K562 (cell line): ENCODE data around the gene HK1. TPM values are rescaled to one million over a fixed set of nuclear protein-coding genes. Genes with fewer than 3 reads are reported as not detected.

Experiments
- BHLHE40 ChIP-seq: IDR thresholded peaks from 2 replicates; pipeline ENCODE4 v1.6.1; 2011; ENCODE audit warnings: low read length, improper control_type of control experiment
- CHD1 ChIP-seq: fragments of 200-600 bp; sonication (generic); IDR thresholded peaks from one replicate; pipeline ENCODE4 v1.6.1; 2012; ENCODE audit warnings: mild to moderate bottlenecking, moderate library complexity, low read length, inconsistent platforms
- DPF2 ChIP-seq: fragments of 450-650 bp; IDR thresholded peaks from 2 replicates; pipeline ENCODE4 v1.6.1; 2016
- LEF1 ChIP-seq: fragments of 450-650 bp; IDR thresholded peaks from 2 replicates; pipeline ENCODE4 v1.6.1; 2016; ENCODE audit warnings: mild to moderate bottlenecking
- NFE2 ChIP-seq: IDR thresholded peaks from 2 replicates; pipeline ENCODE4 v1.6.1; 2014; ENCODE audit warnings: antibody characterized with exemption, low read depth
- PHF20 ChIP-seq: fragments of 450-650 bp; IDR thresholded peaks from 2 replicates; pipeline ENCODE4 v1.6.1; 2018; ENCODE audit not compliant: partially characterized antibody
- PHF8 ChIP-seq: fragments of 200-600 bp; sonication (generic); IDR thresholded peaks from 2 replicates; pipeline ENCODE4 v1.6.1; 2012; ENCODE audit warnings: mixed run types, mild to moderate bottlenecking, inconsistent platforms, low read length, moderate library complexity, borderline replicate concordance
- PRPF4 ChIP-seq: fragments of 200-400 bp; formaldehyde crosslinking; IDR thresholded peaks from one replicate; pipeline ENCODE4 v1.6.1; 2017; ENCODE audit warnings: low read length, low read depth, mild to moderate bottlenecking; ENCODE audit not compliant: insufficient read depth, poor library complexity, severe bottlenecking
- REST ChIP-seq, 2 experiments: fragments of 450-650 bp; formaldehyde crosslinking in 1 of 2; IDR thresholded peaks; 2 replicates each; pipeline versions ENCODE4 v1.4.0 to v1.6.1; 2014 to 2020; ENCODE audit warnings: mild to moderate bottlenecking in 2 of 2, borderline replicate concordance in 1 of 2, low read depth in 1 of 2
- RFX5 ChIP-seq: IDR thresholded peaks from 2 replicates; pipeline ENCODE4 v1.6.1; 2011; ENCODE audit warnings: low read depth, mild to moderate bottlenecking, improper control_type of control experiment, low read length
- ZNF146 ChIP-seq: IDR thresholded peaks from one replicate; pipeline ENCODE4 v1.6.1; 2018; ENCODE audit warnings: missing compliant biosample characterization; ENCODE audit not compliant: unreplicated experiment
- ZNF354B ChIP-seq: fragments of 250-450 bp; sonication (Bioruptor Pico); IDR thresholded peaks from 2 replicates; pipeline ENCODE4 v1.4.0; 2020
- polyA plus RNA-seq, 8 experiments: library from polyadenylated mRNA; depleted of rRNA in 4 of 8; stranded (reverse) in 5 of 8; unstranded in 3 of 8; fragments of >200 nt; fragmentation: Nextera tagmentation in 2 of 8; fragmentation: Illumina TruSeq in 1 of 8; extraction: Ambion mirVana in 2 of 8; extraction: Trizol in 1 of 8; gene quantifications; 2 replicates each; pipeline versions ENCODE4 v1.2.1 to v1.2.3, GENCODE V29; 2011 to 2014; ENCODE audit warnings: inconsistent platforms in 1 of 8, missing spikeins in 1 of 8
- total RNA-seq, 7 experiments: library from RNA; depleted of rRNA in 6 of 7; stranded (reverse); fragments of >200 nt in 6 of 7; fragmentation: Illumina TruSeq in 2 of 7; extraction: Trizol in 2 of 7; gene quantifications; 2 replicates each; pipeline versions ENCODE4 v1.2.1 to v1.2.3, GENCODE V29; 2011 to 2021; ENCODE audit warnings: low replicate concordance in 1 of 7
- TF ChIP-seq, protein P1 (sequence below): sonication (generic); formaldehyde crosslinking; IDR thresholded peaks from 2 replicates; pipeline ENCODE4 v1.8.0; 2022; ENCODE audit warnings: missing genetic modification reagents, mild to moderate bottlenecking, moderate library complexity, borderline replicate concordance
- TF ChIP-seq, protein P2 (sequence below): sonication (generic); formaldehyde crosslinking; IDR thresholded peaks from 2 replicates; pipeline ENCODE4 v1.8.1; 2023; ENCODE audit warnings: mild to moderate bottlenecking, missing genetic modification reagents
- TF ChIP-seq, protein P3 (sequence below): sonication (generic); formaldehyde crosslinking; IDR thresholded peaks from 2 replicates; pipeline ENCODE4 v1.8.0; 2022; ENCODE audit warnings: mild to moderate bottlenecking, missing genetic modification reagents, borderline replicate concordance

HK1 gene
- total and polyA plus RNA-seq, 9 of the 15 experiments (the other 6 are each of a cell fraction or from before 2014, with no cell fraction given): 29.2 to 444 (median 193) TPM

DNA sequence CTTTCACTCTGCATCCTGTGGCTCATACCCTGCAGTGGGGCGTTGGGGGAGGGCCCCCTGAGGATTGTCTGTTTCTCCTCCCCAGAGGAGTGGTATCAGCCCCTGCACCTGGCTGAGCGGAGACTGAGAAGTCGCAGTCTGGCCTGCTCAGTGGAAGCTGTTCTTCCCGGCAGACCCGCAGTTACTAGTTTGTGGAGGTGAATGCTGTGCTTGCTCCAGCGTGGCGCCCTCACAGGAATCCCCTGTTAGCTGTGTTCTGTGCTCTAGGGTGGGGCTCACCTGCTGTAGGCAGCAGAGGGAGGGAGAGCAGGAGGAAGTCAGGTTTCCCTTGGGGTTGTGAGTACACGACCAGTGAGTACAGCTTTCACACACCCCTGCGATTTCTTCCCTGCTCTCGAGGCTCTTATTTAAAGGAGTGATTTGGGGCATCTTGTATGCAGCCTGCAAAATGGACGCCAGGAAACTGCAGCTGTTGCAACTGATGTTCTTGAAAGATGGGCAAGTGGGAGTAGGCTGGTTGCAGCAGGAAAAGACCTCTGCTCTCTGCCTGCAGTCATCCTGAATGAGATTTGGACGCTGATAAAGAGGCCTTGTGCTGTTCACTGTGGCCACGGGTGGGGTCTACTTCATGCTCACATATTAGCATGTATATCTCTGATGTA is 66.4 kb downstream of the HK1 start (continued):
- TF ChIP-seq ZNF146 (no peak), PHF8 (no peak), PHF20 (no peak), RFX5 (no peak), ZNF354B (CRISPR knock-in tag) (no peak), LEF1 (no peak), PRPF4 (no peak), DPF2 (no peak), CHD1 (no peak), REST (IDR thresholded peaks at IDR 0.05; ENCODE audit: borderline replicate concordance) (peak; percentile 51), REST (CRISPR knock-in tag; IDR thresholded peaks at IDR 0.05; ENCODE audit: low read depth) (no peak), NFE2 (no peak), BHLHE40 (no peak; the same call in 1 of the 2 replicates)
- TF ChIP-seq, protein P1, sequence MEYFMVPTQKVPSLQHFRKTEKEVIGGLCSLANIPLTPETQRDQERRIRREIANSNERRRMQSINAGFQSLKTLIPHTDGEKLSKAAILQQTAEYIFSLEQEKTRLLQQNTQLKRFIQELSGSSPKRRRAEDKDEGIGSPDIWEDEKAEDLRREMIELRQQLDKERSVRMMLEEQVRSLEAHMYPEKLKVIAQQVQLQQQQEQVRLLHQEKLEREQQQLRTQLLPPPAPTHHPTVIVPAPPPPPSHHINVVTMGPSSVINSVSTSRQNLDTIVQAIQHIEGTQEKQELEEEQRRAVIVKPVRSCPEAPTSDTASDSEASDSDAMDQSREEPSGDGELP (CRISPR knock-in tag): 0 out of 2 replicates have a peak, but pooled peaks have one; percentile 23
- TF ChIP-seq, protein P2, sequence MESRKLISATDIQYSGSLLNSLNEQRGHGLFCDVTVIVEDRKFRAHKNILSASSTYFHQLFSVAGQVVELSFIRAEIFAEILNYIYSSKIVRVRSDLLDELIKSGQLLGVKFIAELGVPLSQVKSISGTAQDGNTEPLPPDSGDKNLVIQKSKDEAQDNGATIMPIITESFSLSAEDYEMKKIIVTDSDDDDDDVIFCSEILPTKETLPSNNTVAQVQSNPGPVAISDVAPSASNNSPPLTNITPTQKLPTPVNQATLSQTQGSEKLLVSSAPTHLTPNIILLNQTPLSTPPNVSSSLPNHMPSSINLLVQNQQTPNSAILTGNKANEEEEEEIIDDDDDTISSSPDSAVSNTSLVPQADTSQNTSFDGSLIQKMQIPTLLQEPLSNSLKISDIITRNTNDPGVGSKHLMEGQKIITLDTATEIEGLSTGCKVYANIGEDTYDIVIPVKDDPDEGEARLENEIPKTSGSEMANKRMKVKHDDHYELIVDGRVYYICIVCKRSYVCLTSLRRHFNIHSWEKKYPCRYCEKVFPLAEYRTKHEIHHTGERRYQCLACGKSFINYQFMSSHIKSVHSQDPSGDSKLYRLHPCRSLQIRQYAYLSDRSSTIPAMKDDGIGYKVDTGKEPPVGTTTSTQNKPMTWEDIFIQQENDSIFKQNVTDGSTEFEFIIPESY (CRISPR knock-in tag): 0 out of 2 replicates have a peak, but pooled peaks have one; percentile 42
- TF ChIP-seq, protein P3, sequence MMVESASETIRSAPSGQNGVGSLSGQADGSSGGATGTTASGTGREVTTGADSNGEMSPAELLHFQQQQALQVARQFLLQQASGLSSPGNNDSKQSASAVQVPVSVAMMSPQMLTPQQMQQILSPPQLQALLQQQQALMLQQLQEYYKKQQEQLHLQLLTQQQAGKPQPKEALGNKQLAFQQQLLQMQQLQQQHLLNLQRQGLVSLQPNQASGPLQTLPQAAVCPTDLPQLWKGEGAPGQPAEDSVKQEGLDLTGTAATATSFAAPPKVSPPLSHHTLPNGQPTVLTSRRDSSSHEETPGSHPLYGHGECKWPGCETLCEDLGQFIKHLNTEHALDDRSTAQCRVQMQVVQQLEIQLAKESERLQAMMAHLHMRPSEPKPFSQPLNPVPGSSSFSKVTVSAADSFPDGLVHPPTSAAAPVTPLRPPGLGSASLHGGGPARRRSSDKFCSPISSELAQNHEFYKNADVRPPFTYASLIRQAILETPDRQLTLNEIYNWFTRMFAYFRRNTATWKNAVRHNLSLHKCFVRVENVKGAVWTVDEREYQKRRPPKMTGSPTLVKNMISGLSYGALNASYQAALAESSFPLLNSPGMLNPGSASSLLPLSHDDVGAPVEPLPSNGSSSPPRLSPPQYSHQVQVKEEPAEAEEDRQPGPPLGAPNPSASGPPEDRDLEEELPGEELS (CRISPR knock-in tag): no peak
